C1 segment of cervical spinal cord (tissue), 14 donors: Measurements from ENCODE around the gene IFNA6.

Experiments used
- DNase-seq, 14 donors: peaks; one replicate each; lab custom pipeline; 2025; lab: John Stamatoyannopoulos, UW

The IFNA6 gene

DNA sequence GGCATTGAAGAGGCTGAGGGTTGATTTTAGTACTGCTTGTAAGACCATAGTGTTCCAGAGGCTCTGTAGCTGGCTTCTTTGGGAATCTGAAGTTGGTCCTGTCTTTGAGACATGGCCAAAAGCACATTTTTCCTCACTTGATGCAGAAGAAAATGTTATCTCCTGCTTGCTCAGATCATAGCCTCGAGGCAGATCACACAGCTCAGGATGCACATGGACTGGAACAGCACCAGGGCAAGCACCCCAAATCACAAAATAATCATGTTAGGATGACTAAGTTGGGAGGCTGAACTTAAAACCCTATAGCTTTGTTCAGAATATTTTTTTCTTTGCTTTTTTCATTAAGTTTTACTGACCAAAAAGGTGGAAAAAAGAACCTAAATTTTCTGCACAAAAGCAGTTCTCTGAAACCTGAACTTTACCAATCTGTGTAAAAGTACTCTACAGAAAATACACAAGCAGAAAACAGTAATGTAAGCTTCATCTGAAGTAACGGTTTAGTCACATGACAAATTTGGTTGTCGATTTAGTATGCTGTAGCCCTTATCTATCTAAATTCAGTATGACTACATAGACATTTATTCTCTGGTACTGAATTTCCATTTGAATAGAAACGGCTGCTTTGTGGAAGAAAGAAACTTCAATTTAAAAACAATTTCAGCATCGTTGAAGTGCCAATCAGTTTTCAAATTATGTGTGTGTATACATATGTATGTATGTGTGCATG, 18.8 kb downstream of the IFNA6 start:
- no peak for DNase-seq

GRCh38 chr9:21326526-21327139, 24.1 kb downstream of the IFNA6 start:
- DNase-seq, result peak in 1 of 14 donors; percentile 66

DNA sequence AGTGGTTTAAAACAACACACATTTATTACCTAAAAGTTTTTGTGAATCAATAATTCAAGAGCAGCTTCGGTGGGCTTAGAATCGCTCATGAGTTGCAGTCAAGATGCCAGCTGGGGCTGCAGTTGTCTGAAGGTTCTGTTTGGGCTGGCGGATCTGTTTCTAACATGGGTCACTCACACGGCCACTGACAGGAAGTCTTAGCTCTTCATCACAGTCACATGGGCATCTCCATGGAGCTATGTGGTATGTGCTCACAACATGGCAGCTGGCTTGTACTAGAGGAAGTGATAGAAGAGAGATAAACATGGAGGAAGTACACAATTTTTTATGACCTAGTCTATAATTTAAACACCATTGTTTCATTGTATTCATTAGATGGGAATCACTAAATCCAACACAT, 26.6 kb downstream of the IFNA6 start:
- DNase-seq, result no peak

- no peak for DNase-seq
These were observed 27.7 kb downstream of the IFNA6 start for GRCh38 chr9:21322911-21323461.

- no peak for DNase-seq
These were observed 30.2 kb downstream of the IFNA6 start for GRCh38 chr9:21320465-21320864.

GRCh38 chr9:21317956-21318923, 32.4 kb downstream of the IFNA6 start:
- peak in 4 of 14 donors; percentile 5 to 23 (median 12) for DNase-seq

DNA sequence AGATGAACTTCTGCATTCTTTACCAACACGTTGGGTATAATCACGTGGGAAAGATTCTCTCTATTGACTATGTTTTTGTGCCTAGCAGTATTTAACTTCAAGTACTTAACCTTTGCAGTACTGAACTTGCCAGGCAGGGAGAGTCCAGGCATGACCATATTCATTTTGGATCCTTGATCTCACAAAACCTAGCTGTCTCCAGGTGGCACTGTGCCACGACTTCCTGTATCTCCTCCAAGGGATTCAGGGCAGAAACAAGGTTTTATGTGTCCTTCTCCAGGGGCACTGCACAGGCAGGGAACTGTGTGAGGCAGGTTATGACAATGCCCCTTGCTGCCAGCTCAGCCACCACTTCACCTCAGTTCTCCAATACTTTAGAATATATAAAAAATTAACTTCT, 33.8 kb downstream of the IFNA6 start:
- no peak for DNase-seq

GRCh38 chr9:21316032-21316842, 34.5 kb downstream of the IFNA6 start:
- no peak for DNase-seq

DNA sequence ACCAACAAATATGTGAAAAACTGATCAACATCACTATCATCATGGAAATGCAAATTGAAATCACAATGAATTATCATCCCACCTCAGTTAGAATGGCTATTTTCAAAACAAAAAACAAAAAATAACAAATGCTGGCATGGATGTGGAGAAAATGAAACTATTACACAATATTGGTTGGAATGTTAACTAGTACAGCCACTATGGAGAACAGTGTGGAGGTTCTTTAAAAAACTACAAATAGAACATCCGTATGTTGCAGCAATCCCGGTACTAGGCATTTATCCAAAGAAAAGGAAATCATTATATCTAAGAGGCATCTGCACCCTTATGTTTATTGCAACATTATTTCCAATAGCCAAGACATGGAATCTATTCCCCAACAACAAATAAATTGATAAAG, 36.5 kb downstream of the IFNA6 start:
- DNase-seq, result no peak

GRCh38 chr9:21311889-21312288, 38.8 kb downstream of the IFNA6 start:
- DNase-seq, result peak in 1 of 14 donors; percentile 19

GRCh38 chr9:21305213-21305612, 45.5 kb downstream of the IFNA6 start, which contains the start of gene IFNA5:
Gene IFNA5, minus strand, starts transcription at chr9:21305313. Its CDS starts 57 bp downstream, at chr9:21305256.
- DNase-seq, result no peak
